NCI-H2196 (cell line): ENCODE results near the gene CDX1.
"Not testable (repeated sequence)": the region's sequence is repeated elsewhere in the genome, so short reads cannot be mapped to it uniquely, and the experiment has no call there.

ENCODE experiments used
- DNase-seq: peaks from one replicate; lab custom pipeline; 2025; ENCODE audit not compliant: unreplicated experiment; lab: John Stamatoyannopoulos, UW

Gene CDX1

DNA sequence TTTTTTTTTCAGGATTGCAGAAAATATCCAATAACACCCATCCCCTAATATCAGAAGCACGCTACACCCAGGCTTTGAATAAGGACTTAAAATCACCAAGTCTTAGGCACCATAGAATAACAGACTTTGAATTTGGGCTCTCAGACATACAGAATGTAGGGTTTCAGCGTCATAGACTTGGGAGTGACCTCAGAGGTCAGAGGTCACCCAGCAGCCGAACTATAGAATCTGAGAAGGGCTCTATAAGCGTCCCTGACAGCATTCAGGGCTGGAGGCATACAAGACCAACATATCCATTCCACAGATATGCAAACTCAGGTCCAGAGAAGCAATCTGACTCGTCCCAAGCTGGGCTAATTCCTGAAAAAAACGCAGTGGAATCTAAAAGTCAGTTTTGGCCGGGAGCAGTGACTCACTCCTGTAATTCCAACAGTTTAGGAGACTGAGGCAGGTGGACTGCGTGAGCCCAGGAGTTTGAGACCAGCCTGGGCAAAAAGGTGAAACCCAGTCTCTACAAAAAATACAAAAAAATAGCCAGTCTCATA is 58.0 kb downstream of the CDX1 start:
- DNase-seq = no peak

DNA sequence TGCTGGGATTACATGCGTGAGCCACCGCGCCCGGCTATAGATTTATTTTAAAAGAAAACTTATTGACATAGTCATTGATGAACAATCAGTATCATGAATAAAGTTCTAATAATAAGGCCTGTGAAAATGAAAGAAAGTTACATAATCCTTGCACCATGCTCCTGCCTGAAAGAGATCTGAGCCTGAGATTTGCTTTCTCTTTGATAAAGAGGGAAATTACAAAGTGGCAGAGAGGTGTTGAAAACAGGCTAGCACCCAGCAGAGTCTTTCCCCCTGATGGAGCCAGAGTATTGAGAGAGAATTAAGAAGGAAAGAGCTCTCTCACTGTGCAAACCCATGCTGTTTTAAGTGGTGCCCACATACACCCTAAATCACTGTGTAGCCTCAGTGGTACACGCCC is 60.5 kb downstream of the CDX1 start:
- no peak for DNase-seq

DNA sequence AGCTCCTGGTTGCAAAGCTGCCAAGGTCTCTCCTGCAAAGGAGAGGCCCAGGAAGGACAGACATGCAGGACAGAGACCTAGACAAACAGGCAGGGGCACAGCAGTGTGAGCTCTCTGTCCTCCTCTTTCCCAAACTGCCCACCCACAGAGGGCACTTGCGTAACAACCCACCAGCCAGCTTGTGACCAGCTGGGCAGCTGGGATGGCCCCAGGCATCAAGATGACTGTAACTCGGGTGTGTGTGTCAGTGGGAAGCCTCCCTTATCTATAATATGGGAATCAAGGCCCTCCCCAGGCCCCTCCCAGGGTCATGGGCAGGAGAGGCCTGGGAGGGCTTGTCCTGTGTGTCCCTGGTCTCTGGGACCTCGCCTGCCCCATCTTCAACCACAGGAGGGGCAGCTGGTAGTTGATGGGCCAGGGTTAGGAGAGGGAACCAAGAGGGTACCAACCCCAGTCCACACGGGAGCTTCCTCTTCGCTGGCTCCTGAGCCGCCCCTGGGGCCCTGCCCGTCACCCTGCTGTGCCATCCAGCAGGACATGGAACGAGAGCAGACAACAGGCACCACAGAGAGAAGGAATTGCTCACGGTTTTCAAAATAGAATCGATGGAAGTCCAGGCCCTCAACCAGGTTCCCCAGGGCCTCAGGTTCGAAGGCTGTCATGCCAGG is 61.2 kb downstream of the CDX1 start:
- no peak for DNase-seq

DNA sequence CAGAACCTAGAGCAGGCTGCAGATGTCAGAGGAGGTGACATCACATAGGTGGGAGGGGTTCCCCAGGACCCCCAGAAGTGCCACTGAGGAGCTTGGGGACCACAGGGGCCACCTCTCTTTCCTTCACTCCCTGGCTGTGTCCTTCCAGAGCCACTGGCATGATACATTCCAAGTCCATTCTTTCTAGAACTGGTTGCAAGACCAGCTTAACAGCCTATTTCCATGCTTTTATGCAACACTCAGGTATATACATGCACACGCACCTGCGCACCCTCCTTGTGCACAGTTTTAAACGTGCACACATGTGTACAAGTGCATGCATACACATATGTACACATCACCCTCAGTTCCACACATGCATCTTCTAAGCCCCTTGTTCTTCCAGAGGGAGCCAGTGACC is 63.0 kb downstream of the CDX1 start:
- no peak for DNase-seq

- DNase-seq = no peak
Observed at GRCh38 chr5:150230842-150231241, 64.3 kb downstream of the CDX1 start.

GRCh38 chr5:150233706-150234105 is 67.1 kb downstream of the CDX1 start:
- DNase-seq = not testable (repeated sequence)
